SK-N-MC (cell line): Measurements from ENCODE around the gene SRPK3.

Source experiments
- EZH2 ChIP-seq: fragments of 200-600 bp; sonication (generic); IDR thresholded peaks from one replicate; pipeline ENCODE4 v1.6.1; 2017; ENCODE audit warnings: antibody characterized with exemption
- FOXP2 ChIP-seq: optimal IDR thresholded peaks from 2 replicates; pipeline ENCODE3; 2011; ENCODE audit warnings: mild to moderate bottlenecking, moderate library complexity; ENCODE audit not compliant: insufficient read depth; ENCODE audit errors: extremely low read length, control extremely low read depth
- POLR2AphosphoS5 ChIP-seq: IDR thresholded peaks from 2 replicates; pipeline ENCODE4 v1.6.1; 2012; ENCODE audit warnings: mild to moderate bottlenecking, low read depth, low read length, borderline replicate concordance

- TF ChIP-seq EZH2, result no peak
- TF ChIP-seq POLR2AphosphoS5, result no peak
- no peak for TF ChIP-seq FOXP2
Measured at GRCh38 chrX:153814591-153815315, 33.9 kb downstream of the SRPK3 start.
